MM.1S (cell line): ENCODE results near the gene STX10.

Experiments
- DNase-seq: peaks from one replicate; pipeline ENCODE4 v3.0.0-alpha.2; 2015
- H2AFZ ChIP-seq: fragments of 300-600 bp; sonication (generic); 2 replicates; pipeline ENCODE4 v1.6.0; 2016; ENCODE audit warnings: antibody characterized with exemption, low read length
- H3F3A ChIP-seq: fragments of 300-600 bp; sonication (generic); 2 replicates; pipeline ENCODE4 v1.6.1; 2016; ENCODE audit warnings: mild to moderate bottlenecking, antibody characterized with exemption, low read length, moderate library complexity, mixed read lengths; ENCODE audit not compliant: insufficient read depth
- H3K27ac ChIP-seq: fragments of 300-600 bp; sonication (generic); 2 replicates; pipeline ENCODE4 v1.5.1; 2016; ENCODE audit warnings: mild to moderate bottlenecking, low read length
- H3K27me3 ChIP-seq: fragments of 300-600 bp; sonication (generic); replicated peaks from 2 replicates; pipeline ENCODE4 v1.6.0; 2016; ENCODE audit warnings: low read length; ENCODE audit not compliant: insufficient read depth
- H3K36me3 ChIP-seq: fragments of 300-600 bp; sonication (generic); replicated peaks from 2 replicates; pipeline ENCODE4 v1.6.1; 2016; ENCODE audit warnings: mild to moderate bottlenecking, low read length, mixed read lengths; ENCODE audit not compliant: insufficient read depth
- H3K4me1 ChIP-seq: fragments of 300-600 bp; sonication (generic); 2 replicates; pipeline ENCODE4 v1.6.1; 2016; ENCODE audit warnings: low read length, mixed read lengths
- H3K4me2 ChIP-seq: fragments of 300-600 bp; sonication (generic); 2 replicates; pipeline ENCODE4 v1.6.0; 2016; ENCODE audit warnings: low read depth, low read length
- H3K4me3 ChIP-seq: fragments of 300-600 bp; sonication (generic); 2 replicates; pipeline ENCODE4 v1.5.1; 2016; ENCODE audit warnings: low read length, mixed read lengths
- H3K79me2 ChIP-seq: fragments of 300-600 bp; sonication (generic); 2 replicates; pipeline ENCODE4 v1.6.1; 2016; ENCODE audit warnings: mixed run types, low read length, mixed read lengths
- H3K9ac ChIP-seq: fragments of 300-600 bp; sonication (generic); 2 replicates; pipeline ENCODE4 v1.6.1; 2016; ENCODE audit warnings: low read length, mixed read lengths
- H3K9me2 ChIP-seq: fragments of 300-600 bp; sonication (generic); replicated peaks from 2 replicates; pipeline ENCODE4 v1.6.1; 2016; ENCODE audit warnings: mild to moderate bottlenecking, low read length, mixed read lengths; ENCODE audit not compliant: insufficient read depth
- H3K9me3 ChIP-seq: fragments of 300-600 bp; sonication (generic); replicated peaks from 2 replicates; pipeline ENCODE4 v1.6.1; 2016; ENCODE audit warnings: mild to moderate bottlenecking, low read length, mixed read lengths; ENCODE audit not compliant: insufficient read depth
- H4K20me1 ChIP-seq: fragments of 300-600 bp; sonication (generic); 2 replicates; pipeline ENCODE4 v1.6.1; 2016; ENCODE audit warnings: mild to moderate bottlenecking, low read length, moderate library complexity, mixed read lengths; ENCODE audit not compliant: insufficient read depth
- EZH2 ChIP-seq: fragments of 300-600 bp; sonication (generic); optimal IDR thresholded peaks from 2 replicates; pipeline ENCODE3; 2017; ENCODE audit warnings: low read depth, mild to moderate bottlenecking, antibody characterized with exemption, low read length, mixed read lengths
- EZH2phosphoT487 ChIP-seq: fragments of 300-600 bp; sonication (generic); IDR thresholded peaks from 2 replicates; pipeline ENCODE4 v1.6.1; 2018; ENCODE audit warnings: antibody characterized with exemption, low read length
- TF ChIP-seq, protein P1 (sequence below): fragments of 300-600 bp; sonication (generic); IDR thresholded peaks from 2 replicates; pipeline ENCODE4 v1.5.1; 2016; ENCODE audit warnings: antibody characterized with exemption, low read length, mixed read lengths

STX10 gene

DNA sequence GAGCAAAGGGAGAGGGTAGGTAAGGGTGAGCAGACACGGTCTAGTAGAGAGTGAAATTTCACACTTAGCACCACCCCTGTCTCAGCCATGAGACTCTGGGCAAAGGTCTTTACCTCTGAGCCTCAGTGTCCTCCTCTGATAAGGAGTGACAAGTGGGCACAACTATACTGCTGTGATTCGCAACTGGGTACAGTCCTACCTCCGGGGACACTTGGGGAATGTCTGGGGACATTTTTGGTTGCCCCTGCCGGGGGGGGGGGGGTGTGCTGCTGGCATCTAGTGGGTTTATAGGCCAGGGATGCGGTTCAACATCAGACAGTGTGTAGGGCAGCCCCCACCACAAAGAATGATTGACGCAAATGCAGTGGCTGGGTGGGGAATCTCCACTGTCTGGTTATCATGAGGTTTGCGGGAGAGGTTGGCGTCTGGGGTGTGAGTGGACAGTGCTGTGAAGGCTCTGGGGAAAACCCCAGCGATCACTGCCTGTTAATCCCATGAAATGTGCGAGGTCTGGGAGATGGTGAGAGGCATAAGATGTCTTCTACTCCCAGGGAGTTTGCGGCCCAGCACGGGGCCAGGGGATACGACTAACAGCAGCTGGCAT, 27.8 kb downstream of the STX10 start:
- Histone ChIP-seq H3K4me3 (no peak overlapping the region), H3K36me3 (no peaks in the 10 kb centered on the region), H3K9ac (no peak overlapping the region)

DNA sequence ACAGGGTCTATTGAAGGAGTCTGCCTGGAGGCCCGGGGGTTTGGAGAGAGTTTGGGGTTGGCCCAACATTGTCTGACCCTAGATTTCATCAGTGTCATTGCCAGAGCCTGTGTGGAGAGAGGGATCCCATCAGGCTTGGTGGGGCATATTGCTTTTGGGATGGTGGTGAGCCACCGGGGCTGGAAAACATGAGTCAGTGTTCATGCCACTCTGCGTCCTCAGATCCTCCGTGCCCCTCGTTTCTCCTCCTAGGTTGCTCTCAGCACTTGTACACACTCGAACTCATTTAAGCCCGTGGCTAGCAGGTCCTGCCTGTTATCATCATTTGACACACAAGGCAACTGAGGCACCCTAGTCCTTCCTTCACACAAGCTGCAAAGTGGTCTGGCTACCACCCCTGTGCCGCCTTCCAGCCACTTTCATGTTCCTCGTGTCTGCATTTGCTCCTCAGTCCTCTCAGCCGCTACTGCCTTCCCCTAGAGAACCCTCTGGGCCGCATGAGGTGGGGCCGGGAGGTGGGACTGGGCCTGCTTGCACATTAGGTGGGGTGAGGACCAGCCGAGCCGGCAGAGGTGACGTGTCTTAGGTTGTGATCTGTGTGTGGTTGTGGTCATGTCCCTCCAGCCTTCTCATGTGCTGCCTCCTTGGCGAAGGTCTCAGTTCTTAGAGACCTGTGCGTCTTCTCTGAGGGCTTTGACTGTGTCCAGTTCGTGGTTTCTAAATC, 28.5 kb downstream of the STX10 start:
- no peak overlapping the region for H3K27ac ChIP-seq
- peaks cover 5% of the 10 kb centered on the region for H3F3A ChIP-seq
- H3K4me1 ChIP-seq, result peaks cover 7% of the 10 kb centered on the region
- peaks cover 70% of the 10 kb centered on the region for H3K79me2 ChIP-seq
- no peaks in the 10 kb centered on the region for H3K9me2 ChIP-seq
- no peak overlapping the region for H2AFZ ChIP-seq
- no peak for DNase-seq
- no peak overlapping the region for H3K4me2 ChIP-seq
- TF ChIP-seq, protein P1, sequence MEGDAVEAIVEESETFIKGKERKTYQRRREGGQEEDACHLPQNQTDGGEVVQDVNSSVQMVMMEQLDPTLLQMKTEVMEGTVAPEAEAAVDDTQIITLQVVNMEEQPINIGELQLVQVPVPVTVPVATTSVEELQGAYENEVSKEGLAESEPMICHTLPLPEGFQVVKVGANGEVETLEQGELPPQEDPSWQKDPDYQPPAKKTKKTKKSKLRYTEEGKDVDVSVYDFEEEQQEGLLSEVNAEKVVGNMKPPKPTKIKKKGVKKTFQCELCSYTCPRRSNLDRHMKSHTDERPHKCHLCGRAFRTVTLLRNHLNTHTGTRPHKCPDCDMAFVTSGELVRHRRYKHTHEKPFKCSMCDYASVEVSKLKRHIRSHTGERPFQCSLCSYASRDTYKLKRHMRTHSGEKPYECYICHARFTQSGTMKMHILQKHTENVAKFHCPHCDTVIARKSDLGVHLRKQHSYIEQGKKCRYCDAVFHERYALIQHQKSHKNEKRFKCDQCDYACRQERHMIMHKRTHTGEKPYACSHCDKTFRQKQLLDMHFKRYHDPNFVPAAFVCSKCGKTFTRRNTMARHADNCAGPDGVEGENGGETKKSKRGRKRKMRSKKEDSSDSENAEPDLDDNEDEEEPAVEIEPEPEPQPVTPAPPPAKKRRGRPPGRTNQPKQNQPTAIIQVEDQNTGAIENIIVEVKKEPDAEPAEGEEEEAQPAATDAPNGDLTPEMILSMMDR, result no peak
- TF ChIP-seq EZH2phosphoT487 (no peak), EZH2 (no peak)
- no peaks in the 10 kb centered on the region for H3K36me3 ChIP-seq
- no peaks in the 10 kb centered on the region for H3K9me3 ChIP-seq
- no peak overlapping the region for H3K9ac ChIP-seq
- no peaks in the 10 kb centered on the region for H3K27me3 ChIP-seq
- H4K20me1 ChIP-seq, result peaks cover 17% of the 10 kb centered on the region
- no peak overlapping the region for H3K4me3 ChIP-seq

More for the DNA sequence above, 27.8 kb downstream of the STX10 start:
- Histone ChIP-seq H2AFZ (no peak overlapping the region), H3K4me1 (peaks cover 7% of the 10 kb centered on the region), H3K79me2 (peaks cover 74% of the 10 kb centered on the region), H3K27me3 (no peaks in the 10 kb centered on the region), H3K27ac (no peak overlapping the region), H3K9me2 (no peaks in the 10 kb centered on the region), H3K4me2 (no peak overlapping the region), H3K9me3 (no peaks in the 10 kb centered on the region), H3F3A (no peaks in the 10 kb centered on the region), H4K20me1 (peaks cover 17% of the 10 kb centered on the region)
- DNase-seq, result no peak
- TF ChIP-seq EZH2, result no peak
- TF ChIP-seq, protein P1, result no peak
- no peak for TF ChIP-seq EZH2phosphoT487

DNA sequence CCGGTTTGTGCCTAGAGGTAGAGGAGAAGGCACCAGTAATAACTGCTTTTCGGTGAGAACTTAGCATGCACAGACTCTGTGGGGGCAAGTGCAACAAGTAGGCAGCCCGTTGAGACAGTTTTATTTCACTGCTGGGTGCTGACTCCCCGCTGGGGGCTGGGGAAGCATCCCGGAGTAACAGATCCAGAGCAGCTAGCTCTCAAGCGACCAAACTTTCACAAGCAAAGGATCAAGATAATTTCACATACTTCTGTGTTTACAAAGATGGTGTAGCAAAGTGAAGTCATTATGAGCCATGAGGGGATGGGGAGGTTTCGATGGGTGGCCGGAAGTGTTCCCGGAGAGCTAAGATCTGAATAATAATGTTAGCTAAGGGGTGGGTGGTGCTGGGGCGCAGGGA, 29.4 kb downstream of the STX10 start:
- Histone ChIP-seq H3K27me3 (no peaks in the 10 kb centered on the region), H3K4me3 (no peak overlapping the region), H3K9me3 (no peaks in the 10 kb centered on the region), H3K4me1 (peaks cover 7% of the 10 kb centered on the region), H3F3A (peaks cover 12% of the 10 kb centered on the region), H3K4me2 (no peak overlapping the region), H4K20me1 (peaks cover 17% of the 10 kb centered on the region), H3K9me2 (no peaks in the 10 kb centered on the region), H3K79me2 (peaks cover 71% of the 10 kb centered on the region), H3K9ac (no peak overlapping the region), H3K36me3 (no peaks in the 10 kb centered on the region), H3K27ac (no peak overlapping the region), H2AFZ (no peak overlapping the region)
- TF ChIP-seq EZH2phosphoT487, result no peak
- no peak for TF ChIP-seq EZH2
- TF ChIP-seq, protein P1, result no peak
- DNase-seq, result no peak
